Measurements from ENCODE around the gene LRRC10B. TPM values are rescaled to one million over a fixed set of nuclear protein-coding genes. Genes with fewer than 3 reads are reported as not detected.

The LRRC10B gene
- total RNA-seq, 4 donors from 2014 or later, result 0.45 to 1.4 (median 1.1) TPM

DNA sequence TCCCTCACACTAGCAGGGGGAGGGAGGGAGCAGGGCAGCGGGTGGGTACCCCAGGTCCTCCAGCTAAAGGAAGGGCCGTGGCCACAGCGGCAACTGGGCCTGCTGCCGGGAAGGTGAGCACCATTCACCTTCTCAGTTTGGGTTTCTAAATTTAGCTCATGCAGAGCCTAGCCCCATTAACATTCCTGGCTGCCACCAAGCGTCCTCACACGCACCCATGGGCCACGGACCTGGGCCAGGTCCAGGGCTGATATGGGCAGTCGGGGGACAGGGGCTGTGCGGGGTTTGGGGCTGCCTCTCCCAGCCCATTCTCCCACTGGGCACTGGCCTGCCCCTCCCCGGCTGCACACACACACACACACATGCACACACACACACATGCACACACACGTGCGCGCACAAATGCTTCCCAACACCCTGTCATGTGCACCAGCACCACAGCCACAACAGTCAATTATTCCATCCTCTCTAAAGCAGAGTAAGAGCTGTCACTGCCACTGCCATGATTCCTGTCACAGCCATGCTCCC is 43.6 kb downstream of the LRRC10B start:
- TF ChIP-seq POLR2AphosphoS5 (IDR thresholded peaks at IDR 0.05) (no peak), POLR2A (IDR thresholded peaks at IDR 0.05) (no peak), EP300 (IDR thresholded peaks at IDR 0.05) (no peak), CTCF (IDR thresholded peaks at IDR 0.05) (no peak)
- Histone ChIP-seq H3K4me3 (no peak overlapping the region), H3K36me3 (no peaks in the 10 kb centered on the region), H3K27me3 (peaks cover 100% of the 10 kb centered on the region), H3K9me3 (no peaks in the 10 kb centered on the region), H3K27ac (no peak overlapping the region), H3K4me1 (peaks cover 0 to 19% (median 0%) of the 10 kb centered on the region in 3 donors)
- no peak for ATAC-seq
- WGBS, 2 donors (ENCODE audit: low coverage in 1 of 2), result 58% methylated on average over 4 of the region's 13 CpGs; no CpG with 5 or more reads in 1 of the 2 donors

- H3K4me3 ChIP-seq, result no peak overlapping the region
- H3K27ac ChIP-seq, result no peak overlapping the region
- TF ChIP-seq CTCF (IDR thresholded peaks at IDR 0.05), result no peak
- TF ChIP-seq POLR2A (IDR thresholded peaks at IDR 0.05), result no peak
- no peak for TF ChIP-seq POLR2AphosphoS5 (IDR thresholded peaks at IDR 0.05)
- TF ChIP-seq EP300 (IDR thresholded peaks at IDR 0.05), result no peak
- no peaks in the 10 kb centered on the region for H3K36me3 ChIP-seq
- 26 to 30% methylated on average over 2 to 5 of the region's 15 CpGs for WGBS, 2 donors (ENCODE audit: low coverage in 1 of 2)
- peaks cover 0 to 19% (median 0%) of the 10 kb centered on the region in 3 donors for H3K4me1 ChIP-seq
- no peaks in the 10 kb centered on the region for H3K9me3 ChIP-seq
- ATAC-seq, result no peak
- peaks cover 99% of the 10 kb centered on the region for H3K27me3 ChIP-seq
Measured at GRCh38 chr11:61553373-61554171, 45.0 kb downstream of the LRRC10B start.

GRCh38 chr11:61554172-61554988 is 45.8 kb downstream of the LRRC10B start:
- Histone ChIP-seq H3K9me3 (no peaks in the 10 kb centered on the region), H3K4me3 (no peak overlapping the region), H3K27me3 (peaks cover 99% of the 10 kb centered on the region), H3K27ac (no peak overlapping the region), H3K4me1 (peaks cover 0 to 19% (median 0%) of the 10 kb centered on the region in 3 donors), H3K36me3 (no peaks in the 10 kb centered on the region)
- ATAC-seq, result no peak
- TF ChIP-seq CTCF (IDR thresholded peaks at IDR 0.05) (no peak), EP300 (IDR thresholded peaks at IDR 0.05) (no peak), POLR2A (IDR thresholded peaks at IDR 0.05) (no peak), POLR2AphosphoS5 (IDR thresholded peaks at IDR 0.05) (no peak)
- no CpG with 5 or more reads among the region's 13 CpGs for WGBS, 2 donors (ENCODE audit: low coverage in 1 of 2)

- H3K27me3 ChIP-seq, result peaks cover 97% of the 10 kb centered on the region
- H3K4me3 ChIP-seq, result peak overlapping the region in 1 of 2 donors; percentile 4
- no peak for ATAC-seq
Measured at GRCh38 chr11:61555051-61555969, 46.8 kb downstream of the LRRC10B start.

More at GRCh38 chr11:61555051-61555969, 46.8 kb downstream of the LRRC10B start:
- Histone ChIP-seq H3K27ac (no peak overlapping the region), H3K4me1 (peaks cover 0 to 19% (median 0%) of the 10 kb centered on the region in 3 donors), H3K9me3 (no peaks in the 10 kb centered on the region), H3K36me3 (no peaks in the 10 kb centered on the region)
- TF ChIP-seq EP300 (IDR thresholded peaks at IDR 0.05) (no peak), POLR2A (IDR thresholded peaks at IDR 0.05) (no peak), POLR2AphosphoS5 (IDR thresholded peaks at IDR 0.05) (no peak), CTCF (IDR thresholded peaks at IDR 0.05) (no peak)
- WGBS, 2 donors (ENCODE audit: low coverage in 1 of 2), result 7 to 11% methylated on average over 11 to 17 of the region's 57 CpGs

Measured in gastroesophageal sphincter (tissue), 4 donors.